Endothelial cell (in vitro differentiated cells): ENCODE measurements around the gene BABAM2. TPM values are rescaled to one million over a fixed set of nuclear protein-coding genes. Genes with fewer than 3 reads are reported as not detected.

Source experiments
- DNase-seq: peaks from one replicate; pipeline ENCODE4 v3.0.0; 2021; ENCODE audit warnings: low spot score
- H3K27ac Mint-ChIP-seq: one replicate; pipeline ENCODE4 v1.8.0; 2021; ENCODE audit warnings: mixed read lengths, inconsistent platforms; ENCODE audit not compliant: unreplicated experiment
- H3K27me3 Mint-ChIP-seq: one replicate; pipeline ENCODE4 v1.8.0; 2021; ENCODE audit warnings: mild to moderate bottlenecking, moderate library complexity, mixed read lengths, inconsistent platforms; ENCODE audit not compliant: unreplicated experiment
- H3K36me3 Mint-ChIP-seq: one replicate; pipeline ENCODE4 v1.8.0; 2021; ENCODE audit warnings: mild to moderate bottlenecking, low read depth, mixed read lengths, inconsistent platforms; ENCODE audit not compliant: unreplicated experiment
- H3K4me1 Mint-ChIP-seq: one replicate; pipeline ENCODE4 v1.8.0; 2021; ENCODE audit warnings: mild to moderate bottlenecking, mixed read lengths, inconsistent platforms; ENCODE audit not compliant: unreplicated experiment
- H3K4me3 Mint-ChIP-seq: one replicate; pipeline ENCODE4 v1.8.0; 2021; ENCODE audit warnings: mild to moderate bottlenecking, mixed read lengths, inconsistent platforms; ENCODE audit not compliant: unreplicated experiment
- H3K9me3 Mint-ChIP-seq: one replicate; pipeline ENCODE4 v1.8.0; 2021; ENCODE audit warnings: mixed read lengths, inconsistent platforms; ENCODE audit not compliant: unreplicated experiment
- CTCF ChIP-seq: fragments of 200-600 bp; sonication (generic); IDR thresholded peaks from one replicate; pipeline ENCODE4 v1.5.0; 2021; ENCODE audit warnings: antibody characterized with exemption; ENCODE audit not compliant: unreplicated experiment
- total RNA-seq: library from RNA; stranded (reverse); fragmentation: NEBNext Ultra II Directional; extraction: Animal tissue kit (Norgen Biotek cat#: 25700); gene quantifications from one replicate; pipeline ENCODE4 v1.2.1, GENCODE V29; 2021; ENCODE audit not compliant: unreplicated experiment

The BABAM2 gene
- total RNA-seq, 1 donor from 2014 or later, result 40.2 TPM

- H3K4me3 Mint-ChIP-seq, result no peak overlapping the region
- H3K36me3 Mint-ChIP-seq, result peaks cover 4% of the 10 kb centered on the region
These were observed 140.1 kb downstream of the BABAM2 start for GRCh38 chr2:28030600-28030999.

GRCh38 chr2:28032816-28033215 lies 142.3 kb downstream of the BABAM2 start:
- Mint-ChIP-seq H3K27me3 (no peaks in the 10 kb centered on the region), H3K4me3 (no peak overlapping the region), H3K27ac (no peak overlapping the region), H3K9me3 (no peaks in the 10 kb centered on the region), H3K36me3 (no peaks in the 10 kb centered on the region), H3K4me1 (peaks cover 30% of the 10 kb centered on the region)
- DNase-seq, result no peak
- no peak for TF ChIP-seq CTCF

More at GRCh38 chr2:28030600-28030999, 140.1 kb downstream of the BABAM2 start:
- Mint-ChIP-seq H3K27ac (no peak overlapping the region), H3K27me3 (no peaks in the 10 kb centered on the region), H3K4me1 (peaks cover 14% of the 10 kb centered on the region), H3K9me3 (no peaks in the 10 kb centered on the region)
- DNase-seq, result no peak
- no peak for TF ChIP-seq CTCF

GRCh38 chr2:28034696-28035095 lies 144.2 kb downstream of the BABAM2 start:
- Mint-ChIP-seq H3K27me3 (no peaks in the 10 kb centered on the region), H3K4me1 (peaks cover 42% of the 10 kb centered on the region), H3K4me3 (no peak overlapping the region), H3K9me3 (no peaks in the 10 kb centered on the region), H3K36me3 (no peaks in the 10 kb centered on the region), H3K27ac (peak overlapping the region; percentile 21)
- no peak for TF ChIP-seq CTCF
- DNase-seq, result no peak

- H3K27me3 Mint-ChIP-seq, result no peaks in the 10 kb centered on the region
These were observed 144.7 kb downstream of the BABAM2 start for GRCh38 chr2:28035163-28035690.

GRCh38 chr2:28035816-28036215 lies 145.3 kb downstream of the BABAM2 start:
- peak overlapping the region; percentile 94 for H3K27ac Mint-ChIP-seq
- H3K27me3 Mint-ChIP-seq, result no peaks in the 10 kb centered on the region
- no peak for TF ChIP-seq CTCF
- no peaks in the 10 kb centered on the region for H3K36me3 Mint-ChIP-seq
- H3K4me1 Mint-ChIP-seq, result peaks cover 42% of the 10 kb centered on the region
- peak; percentile 4 for DNase-seq
- H3K9me3 Mint-ChIP-seq, result no peaks in the 10 kb centered on the region
- H3K4me3 Mint-ChIP-seq, result no peak overlapping the region

More at GRCh38 chr2:28035163-28035690, 144.7 kb downstream of the BABAM2 start:
- Mint-ChIP-seq H3K9me3 (no peaks in the 10 kb centered on the region), H3K4me1 (peaks cover 42% of the 10 kb centered on the region), H3K4me3 (no peak overlapping the region), H3K27ac (peak overlapping the region; percentile 94), H3K36me3 (no peaks in the 10 kb centered on the region)
- no peak for DNase-seq
- TF ChIP-seq CTCF, result no peak
